WTC11 (cell line): Measurements from ENCODE around the gene CTDSPL. TPM values are rescaled to one million over a fixed set of nuclear protein-coding genes. Genes with fewer than 3 reads are reported as not detected.

ENCODE experiments used
- ATAC-seq: fragments of 200-7000 bp; cut with Tn5 transposase; 2 replicates; pipeline ENCODE4 v1.10.0; 2021; ENCODE audit warnings: mild to moderate bottlenecking, moderate library complexity
- CTCF ChIA-PET: fragments of 300-600 bp; sonication (Branson Sonifier 250); formaldehyde crosslinking; loops from one replicate; lab custom pipeline; 2021; ENCODE audit warnings: antibody characterized with exemption; lab: Charles Lee
- POLR2A ChIA-PET: fragments of 350-600 bp; sonication (Branson Sonifier 250); formaldehyde crosslinking; loops from one replicate; lab custom pipeline; 2021; ENCODE audit warnings: antibody characterized with exemption; lab: Charles Lee
- DNase-seq: peaks from one replicate; pipeline ENCODE4 v3.0.0; 2021; ENCODE audit warnings: low spot score
- H3K27ac Mint-ChIP-seq: 2 replicates; pipeline ENCODE4 v1.8.0; 2021; ENCODE audit warnings: mixed read lengths
- H3K27me3 Mint-ChIP-seq: 2 replicates; pipeline ENCODE4 v1.8.0; 2021; ENCODE audit warnings: low read depth, mild to moderate bottlenecking, moderate library complexity, mixed read lengths
- H3K36me3 Mint-ChIP-seq: 2 replicates; pipeline ENCODE4 v1.8.0; 2021; ENCODE audit warnings: mixed read lengths
- H3K4me1 Mint-ChIP-seq: 2 replicates; pipeline ENCODE4 v1.8.0; 2022; ENCODE audit warnings: mixed read lengths
- H3K4me3 Mint-ChIP-seq: 2 replicates; pipeline ENCODE4 v1.8.0; 2021; ENCODE audit warnings: mild to moderate bottlenecking, moderate library complexity, mixed read lengths
- H3K9me3 Mint-ChIP-seq: 2 replicates; pipeline ENCODE4 v1.8.0; 2021; ENCODE audit warnings: mixed read lengths
- CREB1 ChIP-seq: sonication (generic); formaldehyde crosslinking; IDR thresholded peaks from 2 replicates; pipeline ENCODE4 v1.8.0; 2023; ENCODE audit warnings: mild to moderate bottlenecking, missing genetic modification reagents
- FOXP1 ChIP-seq: sonication (generic); formaldehyde crosslinking; IDR thresholded peaks from 2 replicates; pipeline ENCODE4 v1.8.0; 2022; ENCODE audit warnings: missing genetic modification reagents, mild to moderate bottlenecking, moderate library complexity, borderline replicate concordance
- GRHL2 ChIP-seq: fragments of 250-450 bp; sonication (Bioruptor Pico); IDR thresholded peaks from 2 replicates; pipeline ENCODE4 v1.8.0; 2022; ENCODE audit warnings: mild to moderate bottlenecking, moderate library complexity; ENCODE audit not compliant: insufficient replicate concordance, severe bottlenecking
- HMGA2 ChIP-seq: fragments of 250-450 bp; sonication (Bioruptor Pico); IDR thresholded peaks from 2 replicates; pipeline ENCODE4 v1.4.0; 2021; ENCODE audit warnings: mild to moderate bottlenecking, moderate library complexity
- IRF2 ChIP-seq: sonication (generic); formaldehyde crosslinking; IDR thresholded peaks from 2 replicates; pipeline ENCODE4 v1.8.0; 2022; ENCODE audit warnings: low read depth, missing genetic modification reagents, borderline replicate concordance
- JUN ChIP-seq: sonication (generic); formaldehyde crosslinking; IDR thresholded peaks from 2 replicates; pipeline ENCODE4 v1.8.0; 2023; ENCODE audit warnings: mild to moderate bottlenecking, missing genetic modification reagents
- KAT7 ChIP-seq: sonication (generic); formaldehyde crosslinking; IDR thresholded peaks from 2 replicates; pipeline ENCODE4 v1.8.1; 2023; ENCODE audit warnings: missing genetic modification reagents, mild to moderate bottlenecking, borderline replicate concordance
- MXD4 ChIP-seq: fragments of 250-450 bp; sonication (Bioruptor Pico); IDR thresholded peaks from 2 replicates; pipeline ENCODE4 v1.8.0; 2021; ENCODE audit warnings: mild to moderate bottlenecking, moderate library complexity, borderline replicate concordance
- MYBL2 ChIP-seq: sonication (generic); formaldehyde crosslinking; IDR thresholded peaks from 2 replicates; pipeline ENCODE4 v1.8.1; 2023; ENCODE audit warnings: mild to moderate bottlenecking, moderate library complexity, missing genetic modification reagents
- NFYB ChIP-seq: sonication (generic); formaldehyde crosslinking; conservative IDR thresholded peaks from 2 replicates; pipeline ENCODE4 v1.8.0; 2022; ENCODE audit warnings: low read depth, missing genetic modification reagents
- NR1H2 ChIP-seq: sonication (generic); formaldehyde crosslinking; IDR thresholded peaks from 2 replicates; pipeline ENCODE4 v1.9.0; 2021; ENCODE audit warnings: mild to moderate bottlenecking, moderate library complexity, missing genetic modification reagents
- SOX15 ChIP-seq: fragments of 250-450 bp; sonication (Bioruptor Pico); IDR thresholded peaks from 2 replicates; pipeline ENCODE4 v1.9.0; 2021; ENCODE audit warnings: mild to moderate bottlenecking
- SP1 ChIP-seq: sonication (generic); formaldehyde crosslinking; conservative IDR thresholded peaks from 2 replicates; pipeline ENCODE4 v1.8.1; 2022; ENCODE audit warnings: missing genetic modification reagents
- ZBTB21 ChIP-seq: sonication (generic); formaldehyde crosslinking; IDR thresholded peaks from 2 replicates; pipeline ENCODE4 v1.8.1; 2023; ENCODE audit warnings: mild to moderate bottlenecking, missing genetic modification reagents, borderline replicate concordance
- ZNF138 ChIP-seq: sonication (generic); formaldehyde crosslinking; conservative IDR thresholded peaks from 2 replicates; pipeline ENCODE4 v1.8.1; 2022; ENCODE audit warnings: mild to moderate bottlenecking, moderate library complexity, missing genetic modification reagents
- ZNF671 ChIP-seq: fragments of 250-450 bp; sonication (Bioruptor Pico); IDR thresholded peaks from 2 replicates; pipeline ENCODE4 v1.8.0; 2021; ENCODE audit warnings: mild to moderate bottlenecking
- total RNA-seq: library from RNA; stranded (reverse); gene quantifications from 3 replicates; pipeline ENCODE4 v1.2.3, GENCODE V29; 2021
- TF ChIP-seq, protein P1 (sequence below): sonication (generic); formaldehyde crosslinking; IDR thresholded peaks from 2 replicates; pipeline ENCODE4 v1.8.1; 2023; ENCODE audit warnings: mild to moderate bottlenecking, missing genetic modification reagents
- TF ChIP-seq, protein P2 (sequence below): sonication (generic); formaldehyde crosslinking; IDR thresholded peaks from 2 replicates; pipeline ENCODE4 v1.8.0; 2022; ENCODE audit warnings: missing genetic modification reagents
- TF ChIP-seq, protein P3 (sequence below): sonication (generic); formaldehyde crosslinking; IDR thresholded peaks from 2 replicates; pipeline ENCODE4 v1.8.1; 2023; ENCODE audit warnings: mild to moderate bottlenecking, missing genetic modification reagents, moderate library complexity
- TF ChIP-seq, protein P4 (sequence below): sonication (generic); formaldehyde crosslinking; IDR thresholded peaks from 2 replicates; pipeline ENCODE4 v1.8.0; 2023; ENCODE audit warnings: missing genetic modification reagents
- TF ChIP-seq, protein P5 (sequence below): sonication (generic); formaldehyde crosslinking; IDR thresholded peaks from 2 replicates; pipeline ENCODE4 v1.8.1; 2022; ENCODE audit warnings: mild to moderate bottlenecking, moderate library complexity, missing genetic modification reagents
- TF ChIP-seq, protein P6 (sequence below): sonication (generic); formaldehyde crosslinking; IDR thresholded peaks from 2 replicates; pipeline ENCODE4 v1.8.0; 2022; ENCODE audit warnings: mild to moderate bottlenecking, missing genetic modification reagents
- TF ChIP-seq, protein P7 (sequence below): sonication (generic); formaldehyde crosslinking; IDR thresholded peaks from 2 replicates; pipeline ENCODE4 v1.8.1; 2022; ENCODE audit warnings: missing genetic modification reagents, borderline replicate concordance

The CTDSPL gene
- total RNA-seq, 1 experiment from 2014 or later = 41.2 TPM

DNA sequence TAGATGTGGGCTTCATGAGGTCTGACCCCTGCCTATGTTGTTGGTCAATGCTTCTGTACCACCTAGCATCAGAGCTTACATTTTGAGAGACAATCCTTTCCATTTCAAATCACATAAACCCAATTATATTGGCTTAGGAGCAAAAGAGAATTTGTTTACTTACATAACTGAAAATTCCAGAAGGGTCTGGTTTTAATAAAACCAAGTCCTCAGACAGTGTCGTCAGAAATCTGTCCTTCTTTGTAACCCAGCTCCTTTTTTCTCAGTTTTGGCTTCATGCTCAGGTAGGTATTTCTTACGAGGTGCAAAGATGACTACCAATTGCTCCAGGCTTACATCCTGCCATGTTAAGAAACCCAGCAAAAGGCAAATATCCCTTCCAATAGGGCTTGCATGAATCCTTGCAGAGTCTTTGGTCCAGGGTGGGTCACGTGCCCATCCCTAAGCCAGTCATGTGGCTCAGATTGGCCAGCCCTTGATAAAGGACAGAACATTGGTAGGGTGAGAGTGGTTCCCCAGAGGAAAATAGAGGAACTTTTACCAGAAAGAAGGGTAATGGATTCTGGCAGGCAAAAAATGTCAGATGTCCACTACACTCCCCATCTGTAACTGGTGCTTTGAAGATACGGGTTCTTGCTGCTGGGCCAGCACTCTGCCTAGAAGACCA lies 78.7 kb downstream of the CTDSPL start:
- no peaks in the 10 kb centered on the region for H3K27me3 Mint-ChIP-seq
- POLR2A ChIA-PET = no interaction called here
- no peak for DNase-seq
- H3K36me3 Mint-ChIP-seq = no peaks in the 10 kb centered on the region
- no peak overlapping the region for H3K27ac Mint-ChIP-seq
- no peak overlapping the region for H3K4me3 Mint-ChIP-seq
- H3K9me3 Mint-ChIP-seq = no peaks in the 10 kb centered on the region
- peaks cover 31% of the 10 kb centered on the region for H3K4me1 Mint-ChIP-seq
- no peak for ATAC-seq
- CTCF ChIA-PET = no interaction called here
- TF ChIP-seq ZBTB21 = no peak
- TF ChIP-seq, all 79 proteins: peak for 0

DNA sequence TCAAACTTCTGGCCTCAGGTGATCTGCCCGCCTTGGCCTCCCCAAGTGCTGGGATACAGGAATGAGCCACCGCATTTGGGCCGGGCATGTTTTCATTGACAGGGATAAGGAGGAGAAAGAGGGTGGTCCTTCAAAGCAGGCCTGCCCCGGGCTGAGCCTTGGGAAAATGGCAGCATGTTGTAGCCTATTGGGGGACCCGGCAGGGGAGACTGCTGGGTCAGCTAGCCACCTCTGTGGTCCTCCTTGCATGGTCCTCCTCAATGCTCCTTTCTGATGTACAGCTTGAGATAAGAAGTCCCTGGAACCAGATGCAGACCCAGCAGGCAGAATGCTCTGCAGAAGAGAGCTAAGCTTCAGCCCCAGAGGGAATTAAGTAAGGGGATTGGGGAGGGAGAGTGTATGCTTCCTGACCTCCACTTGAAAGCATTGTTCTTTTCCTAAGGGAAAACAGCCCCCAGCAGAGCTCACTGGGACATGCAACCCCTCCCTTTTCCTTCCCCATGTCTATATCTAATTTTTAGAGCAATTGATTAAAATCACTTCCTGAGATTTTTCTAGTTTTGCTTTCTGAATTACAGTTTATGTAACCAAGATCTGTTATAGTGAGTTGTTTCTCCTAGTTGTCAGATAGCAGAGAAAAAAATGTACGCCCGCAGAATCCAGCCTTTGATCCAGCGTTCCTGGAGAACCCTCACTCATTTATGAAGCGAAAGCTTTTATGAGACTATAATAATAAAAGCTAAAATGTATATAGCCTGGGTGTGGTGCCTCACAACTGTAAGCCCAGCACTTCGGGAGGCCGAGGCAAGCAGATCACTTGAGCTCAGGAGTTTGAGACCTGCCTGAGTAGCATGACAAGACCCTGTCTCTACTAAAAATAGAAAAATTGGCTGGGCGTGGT lies 80.2 kb downstream of the CTDSPL start:
- CTCF ChIA-PET = interaction anchor here (0.6 to 0.9 kb wide), 2 partner anchors 20 to 55 kb away, joined by 3 read pairs; no protein-coding TSS in a partner anchor

DNA sequence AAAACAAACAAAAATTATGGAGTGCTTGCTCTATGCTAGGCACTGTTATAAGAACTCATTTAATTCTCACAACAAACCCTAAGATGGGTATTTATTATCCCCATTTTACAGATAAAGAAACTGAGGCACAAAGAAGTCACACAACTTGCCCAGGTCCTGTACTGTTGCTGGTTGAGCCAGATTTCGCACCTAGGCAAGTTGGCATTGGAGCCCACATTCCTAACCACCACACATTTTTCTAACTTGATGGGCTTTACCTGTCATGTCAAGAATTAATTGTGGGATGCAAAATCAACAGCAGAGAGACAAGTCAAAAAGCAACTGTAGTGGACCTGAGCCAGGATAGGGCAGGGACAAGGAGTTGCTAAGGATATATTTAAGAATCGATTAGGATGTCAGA lies 81.0 kb downstream of the CTDSPL start:
- CTCF ChIA-PET = interaction anchor here (0.8 kb wide), 1 partner anchor 13 kb away, joined by 3 read pairs; no protein-coding TSS in a partner anchor
- ATAC-seq = no peak
- H3K4me1 Mint-ChIP-seq = peaks cover 20% of the 10 kb centered on the region
- no peak for DNase-seq
- TF ChIP-seq CREB1 (CRISPR knock-in tag) (no peak), SP1 (CRISPR knock-in tag) (no peak)
- TF ChIP-seq, protein P1, sequence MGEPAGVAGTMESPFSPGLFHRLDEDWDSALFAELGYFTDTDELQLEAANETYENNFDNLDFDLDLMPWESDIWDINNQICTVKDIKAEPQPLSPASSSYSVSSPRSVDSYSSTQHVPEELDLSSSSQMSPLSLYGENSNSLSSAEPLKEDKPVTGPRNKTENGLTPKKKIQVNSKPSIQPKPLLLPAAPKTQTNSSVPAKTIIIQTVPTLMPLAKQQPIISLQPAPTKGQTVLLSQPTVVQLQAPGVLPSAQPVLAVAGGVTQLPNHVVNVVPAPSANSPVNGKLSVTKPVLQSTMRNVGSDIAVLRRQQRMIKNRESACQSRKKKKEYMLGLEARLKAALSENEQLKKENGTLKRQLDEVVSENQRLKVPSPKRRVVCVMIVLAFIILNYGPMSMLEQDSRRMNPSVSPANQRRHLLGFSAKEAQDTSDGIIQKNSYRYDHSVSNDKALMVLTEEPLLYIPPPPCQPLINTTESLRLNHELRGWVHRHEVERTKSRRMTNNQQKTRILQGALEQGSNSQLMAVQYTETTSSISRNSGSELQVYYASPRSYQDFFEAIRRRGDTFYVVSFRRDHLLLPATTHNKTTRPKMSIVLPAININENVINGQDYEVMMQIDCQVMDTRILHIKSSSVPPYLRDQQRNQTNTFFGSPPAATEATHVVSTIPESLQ (CRISPR knock-in tag) = no peak
- TF ChIP-seq, protein P2, sequence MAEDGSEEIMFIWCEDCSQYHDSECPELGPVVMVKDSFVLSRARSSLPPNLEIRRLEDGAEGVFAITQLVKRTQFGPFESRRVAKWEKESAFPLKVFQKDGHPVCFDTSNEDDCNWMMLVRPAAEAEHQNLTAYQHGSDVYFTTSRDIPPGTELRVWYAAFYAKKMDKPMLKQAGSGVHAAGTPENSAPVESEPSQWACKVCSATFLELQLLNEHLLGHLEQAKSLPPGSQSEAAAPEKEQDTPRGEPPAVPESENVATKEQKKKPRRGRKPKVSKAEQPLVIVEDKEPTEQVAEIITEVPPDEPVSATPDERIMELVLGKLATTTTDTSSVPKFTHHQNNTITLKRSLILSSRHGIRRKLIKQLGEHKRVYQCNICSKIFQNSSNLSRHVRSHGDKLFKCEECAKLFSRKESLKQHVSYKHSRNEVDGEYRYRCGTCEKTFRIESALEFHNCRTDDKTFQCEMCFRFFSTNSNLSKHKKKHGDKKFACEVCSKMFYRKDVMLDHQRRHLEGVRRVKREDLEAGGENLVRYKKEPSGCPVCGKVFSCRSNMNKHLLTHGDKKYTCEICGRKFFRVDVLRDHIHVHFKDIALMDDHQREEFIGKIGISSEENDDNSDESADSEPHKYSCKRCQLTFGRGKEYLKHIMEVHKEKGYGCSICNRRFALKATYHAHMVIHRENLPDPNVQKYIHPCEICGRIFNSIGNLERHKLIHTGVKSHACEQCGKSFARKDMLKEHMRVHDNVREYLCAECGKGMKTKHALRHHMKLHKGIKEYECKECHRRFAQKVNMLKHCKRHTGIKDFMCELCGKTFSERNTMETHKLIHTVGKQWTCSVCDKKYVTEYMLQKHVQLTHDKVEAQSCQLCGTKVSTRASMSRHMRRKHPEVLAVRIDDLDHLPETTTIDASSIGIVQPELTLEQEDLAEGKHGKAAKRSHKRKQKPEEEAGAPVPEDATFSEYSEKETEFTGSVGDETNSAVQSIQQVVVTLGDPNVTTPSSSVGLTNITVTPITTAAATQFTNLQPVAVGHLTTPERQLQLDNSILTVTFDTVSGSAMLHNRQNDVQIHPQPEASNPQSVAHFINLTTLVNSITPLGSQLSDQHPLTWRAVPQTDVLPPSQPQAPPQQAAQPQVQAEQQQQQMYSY (CRISPR knock-in tag) = no peak
- no peak overlapping the region for H3K4me3 Mint-ChIP-seq
- no peaks in the 10 kb centered on the region for H3K9me3 Mint-ChIP-seq
- POLR2A ChIA-PET = no interaction called here
- H3K36me3 Mint-ChIP-seq = no peaks in the 10 kb centered on the region
- H3K27ac Mint-ChIP-seq = no peak overlapping the region
- H3K27me3 Mint-ChIP-seq = no peaks in the 10 kb centered on the region

More for the DNA sequence above, 80.2 kb downstream of the CTDSPL start:
- Mint-ChIP-seq H3K36me3 (no peaks in the 10 kb centered on the region), H3K27ac (no peak overlapping the region), H3K9me3 (no peaks in the 10 kb centered on the region), H3K27me3 (no peaks in the 10 kb centered on the region), H3K4me1 (peaks cover 26% of the 10 kb centered on the region), H3K4me3 (no peak overlapping the region)
- POLR2A ChIA-PET = interaction anchor here (1.1 kb wide), 1 partner anchor 20 kb away, joined by 3 read pairs; no protein-coding TSS in a partner anchor
- no peak for ATAC-seq
- TF ChIP-seq GRHL2 (CRISPR knock-in tag) (no peak), SP1 (CRISPR knock-in tag) (no peak), KAT7 (CRISPR knock-in tag) (no peak), IRF2 (no peak), NFYB (no peak), HMGA2 (CRISPR knock-in tag) (no peak), ZNF138 (CRISPR knock-in tag) (no peak), FOXP1 (CRISPR knock-in tag) (no peak), NR1H2 (CRISPR knock-in tag) (no peak), MYBL2 (CRISPR knock-in tag) (no peak), SOX15 (no peak), JUN (no peak), MXD4 (CRISPR knock-in tag) (no peak), ZNF671 (CRISPR knock-in tag) (no peak)
- TF ChIP-seq, protein P3, sequence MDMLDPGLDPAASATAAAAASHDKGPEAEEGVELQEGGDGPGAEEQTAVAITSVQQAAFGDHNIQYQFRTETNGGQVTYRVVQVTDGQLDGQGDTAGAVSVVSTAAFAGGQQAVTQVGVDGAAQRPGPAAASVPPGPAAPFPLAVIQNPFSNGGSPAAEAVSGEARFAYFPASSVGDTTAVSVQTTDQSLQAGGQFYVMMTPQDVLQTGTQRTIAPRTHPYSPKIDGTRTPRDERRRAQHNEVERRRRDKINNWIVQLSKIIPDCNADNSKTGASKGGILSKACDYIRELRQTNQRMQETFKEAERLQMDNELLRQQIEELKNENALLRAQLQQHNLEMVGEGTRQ (CRISPR knock-in tag) = no peak
- TF ChIP-seq, protein P4, sequence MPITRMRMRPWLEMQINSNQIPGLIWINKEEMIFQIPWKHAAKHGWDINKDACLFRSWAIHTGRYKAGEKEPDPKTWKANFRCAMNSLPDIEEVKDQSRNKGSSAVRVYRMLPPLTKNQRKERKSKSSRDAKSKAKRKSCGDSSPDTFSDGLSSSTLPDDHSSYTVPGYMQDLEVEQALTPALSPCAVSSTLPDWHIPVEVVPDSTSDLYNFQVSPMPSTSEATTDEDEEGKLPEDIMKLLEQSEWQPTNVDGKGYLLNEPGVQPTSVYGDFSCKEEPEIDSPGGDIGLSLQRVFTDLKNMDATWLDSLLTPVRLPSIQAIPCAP = no peak
- TF ChIP-seq, protein P5, sequence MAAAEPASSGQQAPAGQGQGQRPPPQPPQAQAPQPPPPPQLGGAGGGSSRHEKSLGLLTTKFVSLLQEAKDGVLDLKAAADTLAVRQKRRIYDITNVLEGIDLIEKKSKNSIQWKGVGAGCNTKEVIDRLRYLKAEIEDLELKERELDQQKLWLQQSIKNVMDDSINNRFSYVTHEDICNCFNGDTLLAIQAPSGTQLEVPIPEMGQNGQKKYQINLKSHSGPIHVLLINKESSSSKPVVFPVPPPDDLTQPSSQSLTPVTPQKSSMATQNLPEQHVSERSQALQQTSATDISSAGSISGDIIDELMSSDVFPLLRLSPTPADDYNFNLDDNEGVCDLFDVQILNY = no peak
- TF ChIP-seq, protein P6, sequence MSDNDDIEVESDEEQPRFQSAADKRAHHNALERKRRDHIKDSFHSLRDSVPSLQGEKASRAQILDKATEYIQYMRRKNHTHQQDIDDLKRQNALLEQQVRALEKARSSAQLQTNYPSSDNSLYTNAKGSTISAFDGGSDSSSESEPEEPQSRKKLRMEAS (CRISPR knock-in tag) = no peak
- TF ChIP-seq, protein P7, sequence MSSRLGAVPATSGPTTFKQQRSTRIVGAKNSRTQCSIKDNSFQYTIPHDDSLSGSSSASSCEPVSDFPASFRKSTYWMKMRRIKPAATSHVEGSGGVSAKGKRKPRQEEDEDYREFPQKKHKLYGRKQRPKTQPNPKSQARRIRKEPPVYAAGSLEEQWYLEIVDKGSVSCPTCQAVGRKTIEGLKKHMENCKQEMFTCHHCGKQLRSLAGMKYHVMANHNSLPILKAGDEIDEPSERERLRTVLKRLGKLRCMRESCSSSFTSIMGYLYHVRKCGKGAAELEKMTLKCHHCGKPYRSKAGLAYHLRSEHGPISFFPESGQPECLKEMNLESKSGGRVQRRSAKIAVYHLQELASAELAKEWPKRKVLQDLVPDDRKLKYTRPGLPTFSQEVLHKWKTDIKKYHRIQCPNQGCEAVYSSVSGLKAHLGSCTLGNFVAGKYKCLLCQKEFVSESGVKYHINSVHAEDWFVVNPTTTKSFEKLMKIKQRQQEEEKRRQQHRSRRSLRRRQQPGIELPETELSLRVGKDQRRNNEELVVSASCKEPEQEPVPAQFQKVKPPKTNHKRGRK = no peak
- DNase-seq = no peak
